GM12878 (cell line): Measurements from ENCODE around the gene TMEM91. TPM values are rescaled to one million over a fixed set of nuclear protein-coding genes. Genes with fewer than 3 reads are reported as not detected.
A peak's percentile ranks its signal among the peaks of the same experiment; 100 is the strongest.

Source experiments
- ATAC-seq: fragments of 200-7000 bp; cut with Tn5 transposase; 3 replicates; pipeline ENCODE4 v1.9.1; 2020; ENCODE audit warnings: mild to moderate bottlenecking, moderate library complexity
- BruUV-seq: library from RNA; stranded (reverse); fragments of 400-500 nt; replicated peaks from 2 replicates; lab custom pipeline; 2021; lab: Mats Ljungman, UMichigan
- CTCF ChIA-PET: fragments of 300-600 bp; sonication (Branson Sonifier 250); formaldehyde crosslinking; extraction: SDS; loops from one replicate; lab custom pipeline; 2021; ENCODE audit warnings: inconsistent platforms; lab: Yijun Ruan, JAX
- POLR2A ChIA-PET: fragments of 350-600 bp; formaldehyde crosslinking; extraction: SDS; loops from one replicate; lab custom pipeline; 2021; ENCODE audit warnings: inconsistent platforms; lab: Charles Lee
- RAD21 ChIA-PET: fragments of 300-600 bp; sonication (Branson Sonifier 250); formaldehyde crosslinking; loops from one replicate; lab custom pipeline; 2023; ENCODE audit warnings: antibody characterized with exemption; ENCODE audit not compliant: unreplicated experiment; lab: Charles Lee
- SMC1A ChIA-PET: fragments of 300-600 bp; sonication (Branson Sonifier 250); formaldehyde crosslinking; loops from one replicate; lab custom pipeline; 2023; ENCODE audit not compliant: unreplicated experiment, uncharacterized antibody; lab: Charles Lee
- DNase-seq: peaks from one replicate; pipeline ENCODE4 v3.0.0-alpha.2; 2011; ENCODE audit warnings: low read depth, low spot score
- FAIRE-seq: peaks from 3 replicates; lab custom pipeline; 2011; peaks lifted over from hg19 to GRCh38; lab: Jason Lieb, UNC
- H2AFZ ChIP-seq: 2 replicates; pipeline ENCODE4 v1.6.0; 2011; ENCODE audit warnings: low read depth, low read length, control low read depth; ENCODE audit not compliant: control insufficient read depth
- H3K27ac ChIP-seq: 2 replicates; pipeline ENCODE4 v1.5.1; 2011; ENCODE audit warnings: control low read depth; ENCODE audit not compliant: control insufficient read depth, insufficient read depth
- H3K27me3 ChIP-seq, 2 experiments: replicated peaks in 1 of 2; 2 replicates each; pipeline versions ENCODE4 v1.6.0 to v1.6.1; 2011; ENCODE audit warnings: low read length in 1 of 2; ENCODE audit not compliant: control insufficient read depth in 2 of 2, insufficient read depth in 2 of 2
- H3K36me3 ChIP-seq, 2 experiments: 2 replicates each; pipeline ENCODE4 v1.5.1; 2011; ENCODE audit warnings: low read length in 1 of 2; ENCODE audit not compliant: control insufficient read depth in 2 of 2, insufficient read depth in 2 of 2
- H3K4me1 ChIP-seq: 2 replicates; pipeline ENCODE4 v1.6.1; 2011; ENCODE audit warnings: mild to moderate bottlenecking, low read length, moderate library complexity, mixed read lengths; ENCODE audit not compliant: control insufficient read depth, insufficient read depth
- H3K4me2 ChIP-seq: 2 replicates; pipeline ENCODE4 v1.6.0; 2011; ENCODE audit warnings: control low read depth; ENCODE audit not compliant: control insufficient read depth, insufficient read depth
- H3K4me3 ChIP-seq: fragments of 200-600 bp; sonication (generic); 2 replicates; pipeline ENCODE4 v1.5.1; 2016
- H3K79me2 ChIP-seq: 2 replicates; pipeline ENCODE4 v1.6.0; 2011; ENCODE audit warnings: low read length; ENCODE audit not compliant: control insufficient read depth, insufficient read depth
- H3K9ac ChIP-seq: 2 replicates; pipeline ENCODE4 v1.8.0; 2011; ENCODE audit warnings: low read length, control low read depth, mixed read lengths; ENCODE audit not compliant: control insufficient read depth, insufficient read depth
- H3K9me3 ChIP-seq: replicated peaks from 3 replicates; pipeline ENCODE4 v1.5.1; 2011; ENCODE audit warnings: mild to moderate bottlenecking, low read length; ENCODE audit not compliant: control insufficient read depth, insufficient read depth
- H4K20me1 ChIP-seq: 2 replicates; pipeline ENCODE4 v1.6.0; 2011; ENCODE audit not compliant: control insufficient read depth, insufficient read depth
- BCL3 ChIP-seq: IDR thresholded peaks from 2 replicates; pipeline ENCODE4 v1.6.1; 2011; ENCODE audit warnings: borderline replicate concordance, low read depth, mild to moderate bottlenecking, moderate library complexity, low read length; ENCODE audit not compliant: insufficient read depth, poor library complexity, severe bottlenecking
- CBFB ChIP-seq: IDR thresholded peaks from 2 replicates; pipeline ENCODE4 v1.6.1; 2016; ENCODE audit warnings: antibody characterized with exemption, low read depth
- EP300 ChIP-seq, 2 experiments: fragments of 150-350 bp in 1 of 2; IDR thresholded peaks; 2 replicates each; pipeline ENCODE4 v1.6.1; 2011 to 2012; ENCODE audit warnings: low read depth in 2 of 2, low read length in 2 of 2, borderline replicate concordance in 1 of 2, improper control_type of control experiment in 1 of 2, inconsistent platforms in 1 of 2; ENCODE audit not compliant: control insufficient read depth in 1 of 2
- FOS ChIP-seq: IDR thresholded peaks from 3 replicates; pipeline ENCODE4 v1.6.1; 2011; ENCODE audit warnings: borderline replicate concordance; ENCODE audit not compliant: insufficient read length; ENCODE audit errors: extremely low read depth
- GABPA ChIP-seq: IDR thresholded peaks from 2 replicates; pipeline ENCODE4 v1.6.1; 2014; ENCODE audit warnings: antibody characterized with exemption, low read depth, mild to moderate bottlenecking, inconsistent platforms
- HSF1 ChIP-seq: fragments of 150-350 bp; IDR thresholded peaks from 2 replicates; pipeline ENCODE4 v1.6.1; 2014; ENCODE audit warnings: mild to moderate bottlenecking, low read depth, low read length
- IRF5 ChIP-seq: fragments of 450-650 bp; IDR thresholded peaks from 2 replicates; pipeline ENCODE4 v1.6.1; 2017; ENCODE audit warnings: borderline replicate concordance
- KDM1A ChIP-seq: fragments of 200-600 bp; sonication (generic); IDR thresholded peaks from 2 replicates; pipeline ENCODE4 v1.6.1; 2016; ENCODE audit warnings: borderline replicate concordance
- MEF2A ChIP-seq: IDR thresholded peaks from 2 replicates; pipeline ENCODE4 v1.6.1; 2011; ENCODE audit warnings: low read depth, mild to moderate bottlenecking, low read length, moderate library complexity; ENCODE audit not compliant: insufficient read depth
- MTA2 ChIP-seq: fragments of 450-650 bp; IDR thresholded peaks from 2 replicates; pipeline ENCODE4 v1.6.1; 2016; ENCODE audit warnings: low read depth, mild to moderate bottlenecking, moderate library complexity
- NBN ChIP-seq: fragments of 450-650 bp; IDR thresholded peaks from 2 replicates; pipeline ENCODE4 v1.6.1; 2016
- PBX3 ChIP-seq: IDR thresholded peaks from 2 replicates; pipeline ENCODE4 v1.6.1; 2011; ENCODE audit warnings: mild to moderate bottlenecking, low read depth, low read length, moderate library complexity; ENCODE audit not compliant: insufficient replicate concordance
- WRNIP1 ChIP-seq: IDR thresholded peaks from 2 replicates; pipeline ENCODE4 v1.6.1; 2011; ENCODE audit warnings: low read depth, low read length, improper control_type of control experiment, borderline replicate concordance
- YBX1 ChIP-seq: fragments of 450-650 bp; IDR thresholded peaks from 2 replicates; pipeline ENCODE4 v1.6.1; 2016; ENCODE audit warnings: antibody characterized with exemption
- ZBTB33 ChIP-seq: fragments of 450-650 bp; IDR thresholded peaks from 2 replicates; pipeline ENCODE4 v1.6.1; 2017; ENCODE audit warnings: mild to moderate bottlenecking
- WGBS: methylation state at CpG from one replicate; pipeline ENCODE4 v1.1.6; 2016; ENCODE audit warnings: low lambda C conversion rate; ENCODE audit not compliant: insufficient replicate concordance, insufficient coverage; ENCODE audit errors: missing lambda C conversion rate; 5-methylcytosine and 5-hydroxymethylcytosine counted together
- in situ Hi-C: fragments of 300-500 bp; cut with MboI; formaldehyde crosslinking; loops from 9 replicates; pipeline ENCODE4 v1.14.3; 2018; ENCODE audit warnings: mixed read lengths
- intact Hi-C: fragments of 100-400 bp; cut with micrococcal nuclease; formaldehyde crosslinking; loops from one replicate; pipeline ENCODE4 v1.14.2; 2022; ENCODE audit not compliant: unreplicated experiment
- polyA plus RNA-seq, 11 experiments: library from polyadenylated mRNA; depleted of rRNA in 4 of 11; unstranded in 6 of 11; stranded (reverse) in 5 of 11; fragments of >200 nt; fragmentation: Nextera tagmentation in 4 of 11; fragmentation: Illumina TruSeq in 1 of 11; extraction: Ambion mirVana in 4 of 11; extraction: Trizol in 1 of 11; gene quantifications; 1 replicate in 1 of 11; 2 replicates in 10 of 11; pipeline versions ENCODE4 v1.2.1 to v1.2.3, GENCODE V29; 2011 to 2016; ENCODE audit warnings: inconsistent platforms in 2 of 11, missing spikeins in 2 of 11, low read depth in 1 of 11
- total RNA-seq, 4 experiments: library from RNA; depleted of rRNA in 3 of 4; stranded (reverse); fragments of >200 nt in 3 of 4; fragmentation: Illumina TruSeq in 1 of 4; extraction: Trizol in 1 of 4; gene quantifications; 2 replicates each; pipeline versions ENCODE4 v1.2.1 to v1.2.3, GENCODE V29; 2013 to 2021

Gene TMEM91
- total and polyA plus RNA-seq, 10 of the 15 experiments (the other 5 are each of a cell fraction or from before 2014, with no cell fraction given) = 1.5 to 5.5 (median 2.7) TPM

GRCh38 chr19:41367848-41368301 lies 8.5 kb upstream of the TMEM91 start (continued):
- TF ChIP-seq IRF5 = no peak
- 0 out of 2 replicates have a peak, but pooled peaks have one; percentile 37 for TF ChIP-seq NBN
- no peak for TF ChIP-seq BCL3
- TF ChIP-seq MEF2A = no peak
- TF ChIP-seq MTA2 = peak; percentile 48; the same call in 1 of the 2 replicates

GRCh38 chr19:41369769-41370168 lies 6.6 kb upstream of the TMEM91 start:
- Histone ChIP-seq H2AFZ (no peak overlapping the region), H3K27ac (no peak overlapping the region), H3K4me1 (peaks cover 18% of the 10 kb centered on the region), H4K20me1 (no peaks in the 10 kb centered on the region), H3K9me3 (no peaks in the 10 kb centered on the region), H3K27me3 (no peaks in the 10 kb centered on the region), H3K79me2 (peaks cover 15% of the 10 kb centered on the region), H3K4me3 (no peak overlapping the region), H3K36me3 (no peaks in the 10 kb centered on the region), H3K4me2 (no peak overlapping the region), H3K9ac (no peak overlapping the region)
- RAD21 ChIA-PET = no interaction called here
- in situ Hi-C loops (no loop called here), intact Hi-C loops (no loop called here)
- ATAC-seq (no peak), FAIRE-seq (no peak), DNase-seq (no peak)
- WGBS = 95% methylated on average over 2 of the region's 2 CpGs
- SMC1A ChIA-PET = interaction anchor here (1.6 kb wide), 1 partner anchor 39 kb away, joined by 3 read pairs; no protein-coding TSS in a partner anchor
- BruUV-seq = no TSS peak
- CTCF ChIA-PET = interaction anchor here (0.8 to 1.8 kb wide), 2 partner anchors 26 to 29 kb away, joined by 3 to 7 read pairs; no protein-coding TSS in a partner anchor
- POLR2A ChIA-PET = interaction anchor here (1.2 kb wide), 1 partner anchor 10 kb away, joined by 6 read pairs; no protein-coding TSS in a partner anchor
- TF ChIP-seq GABPA (no peak), KDM1A (no peak), ZBTB33 (no peak), WRNIP1 (no peak), EP300 (IDR thresholded peaks at IDR 0.05; ENCODE audit: borderline replicate concordance in 1 of 2, control insufficient read depth in 1 of 2, low read depth in 2 of 2, low read length in 2 of 2) (no peak), PBX3 (no peak), FOS (no peak), YBX1 (no peak), HSF1 (no peak), CBFB (no peak)
